RCC 7860 (cell line): ENCODE results near the gene PHLPP1.

Experiments used
- DNase-seq: peaks from one replicate; pipeline ENCODE4 v3.0.0-alpha.2; 2015; ENCODE audit warnings: low spot score
- FAIRE-seq: peaks from 2 replicates; lab custom pipeline; 2012; peaks lifted over from hg19 to GRCh38; lab: Jason Lieb, UNC

The PHLPP1 gene

GRCh38 chr18:62996566-62996965 is 281.2 kb downstream of the PHLPP1 start:
- no peak for DNase-seq
- FAIRE-seq = no peak

- FAIRE-seq (no peak), DNase-seq (no peak)
These were observed 281.7 kb downstream of the PHLPP1 start for GRCh38 chr18:62997076-62997475.

GRCh38 chr18:62998443-62998842 is 283.1 kb downstream of the PHLPP1 start:
- DNase-seq (no peak), FAIRE-seq (no peak)

- FAIRE-seq (no peak), DNase-seq (no peak)
These were observed 284.1 kb downstream of the PHLPP1 start for GRCh38 chr18:62999392-62999791.

- DNase-seq (no peak), FAIRE-seq (no peak)
These were observed 284.6 kb downstream of the PHLPP1 start for GRCh38 chr18:62999921-63000320.

- DNase-seq = no peak
- no peak for FAIRE-seq
These were observed 285.5 kb downstream of the PHLPP1 start for GRCh38 chr18:63000839-63001238.

- FAIRE-seq = no peak
- DNase-seq = no peak
These were observed 286.5 kb downstream of the PHLPP1 start for GRCh38 chr18:63001861-63002260.

GRCh38 chr18:63002305-63002704 is 287.0 kb downstream of the PHLPP1 start:
- no peak for DNase-seq
- FAIRE-seq = no peak

GRCh38 chr18:63002803-63003445 is 287.6 kb downstream of the PHLPP1 start:
- FAIRE-seq (no peak), DNase-seq (no peak)

GRCh38 chr18:63003899-63004298 is 288.6 kb downstream of the PHLPP1 start:
- FAIRE-seq (no peak), DNase-seq (no peak)

- no peak for DNase-seq
- no peak for FAIRE-seq
These were observed 289.2 kb downstream of the PHLPP1 start for GRCh38 chr18:63004466-63005089.

- no peak for FAIRE-seq
- DNase-seq = no peak
These were observed 290.0 kb downstream of the PHLPP1 start for GRCh38 chr18:63005306-63005705.

GRCh38 chr18:63007231-63007630 is 291.9 kb downstream of the PHLPP1 start:
- FAIRE-seq (no peak), DNase-seq (no peak)

GRCh38 chr18:63016270-63016669 is 300.9 kb downstream of the PHLPP1 start:
- DNase-seq (peak; percentile 24), FAIRE-seq (peak; percentile 30)

GRCh38 chr18:63017076-63017475 is 301.7 kb downstream of the PHLPP1 start:
- no peak for DNase-seq
- no peak for FAIRE-seq

- DNase-seq (no peak), FAIRE-seq (no peak)
These were observed 302.6 kb downstream of the PHLPP1 start for GRCh38 chr18:63017977-63018376.

- FAIRE-seq (no peak), DNase-seq (no peak)
These were observed 307.2 kb downstream of the PHLPP1 start for GRCh38 chr18:63022429-63023022.

GRCh38 chr18:63025251-63026090 is 310.1 kb downstream of the PHLPP1 start:
- no peak for DNase-seq
- FAIRE-seq = no peak

- DNase-seq = no peak
- FAIRE-seq = no peak
These were observed 313.0 kb downstream of the PHLPP1 start for GRCh38 chr18:63028380-63028779.
